HG02870 (cell line): ENCODE data around the gene TRNP1.

Experiments used
- ATAC-seq: cut with Tn5 transposase; IDR thresholded peaks from one replicate; pipeline ENCODE4 v1.9.1; 2021; ENCODE audit warnings: mild to moderate bottlenecking, moderate library complexity; ENCODE audit not compliant: unreplicated experiment

Gene TRNP1

GRCh38 chr1:27025718-27026117 is 32.2 kb downstream of the TRNP1 start:
- no peak for ATAC-seq

DNA sequence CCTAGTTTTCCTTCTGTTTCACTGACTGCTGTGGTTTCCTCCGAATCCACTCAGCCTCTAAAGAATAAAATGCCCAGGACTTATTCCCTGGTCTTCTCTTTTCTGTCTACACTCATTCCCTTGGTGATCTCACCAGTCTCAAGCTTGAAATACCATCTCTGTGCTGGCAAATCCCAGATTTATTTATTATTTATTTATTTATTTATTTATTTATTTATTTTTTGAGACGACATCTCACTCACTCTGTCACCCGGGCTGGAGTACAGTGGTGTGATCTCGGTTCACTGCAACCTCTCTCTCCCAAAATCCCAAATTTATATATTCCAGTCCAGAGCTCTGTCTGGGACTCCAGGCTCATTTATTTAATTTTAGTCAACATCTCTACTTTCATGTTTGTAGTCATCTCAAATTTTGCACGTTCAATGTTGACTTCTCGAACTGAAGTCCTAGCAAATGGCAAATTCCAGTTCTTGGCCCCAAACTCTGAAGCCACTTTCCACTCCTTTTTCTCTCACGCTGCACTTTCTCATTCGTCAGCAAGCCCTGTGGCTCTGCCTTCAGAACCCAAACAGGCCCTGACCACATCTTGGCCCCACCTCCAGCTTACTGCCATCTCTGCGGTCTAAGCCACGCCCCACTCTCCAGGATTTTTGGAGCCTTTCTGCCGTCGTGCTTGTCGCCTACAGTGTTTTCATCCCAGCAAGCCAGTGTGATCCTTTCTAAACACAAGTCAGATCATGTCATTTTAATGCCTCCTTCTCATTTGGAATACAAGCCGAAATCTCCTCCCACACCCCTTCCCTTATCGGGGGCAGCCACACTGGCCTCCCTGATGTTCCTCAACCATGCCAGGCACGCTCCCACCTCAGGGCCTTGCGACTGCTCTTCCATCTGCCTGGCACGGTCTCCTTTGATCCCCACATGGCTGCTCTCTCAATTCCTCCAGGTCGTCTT is 33.4 kb downstream of the TRNP1 start:
- no peak for ATAC-seq

DNA sequence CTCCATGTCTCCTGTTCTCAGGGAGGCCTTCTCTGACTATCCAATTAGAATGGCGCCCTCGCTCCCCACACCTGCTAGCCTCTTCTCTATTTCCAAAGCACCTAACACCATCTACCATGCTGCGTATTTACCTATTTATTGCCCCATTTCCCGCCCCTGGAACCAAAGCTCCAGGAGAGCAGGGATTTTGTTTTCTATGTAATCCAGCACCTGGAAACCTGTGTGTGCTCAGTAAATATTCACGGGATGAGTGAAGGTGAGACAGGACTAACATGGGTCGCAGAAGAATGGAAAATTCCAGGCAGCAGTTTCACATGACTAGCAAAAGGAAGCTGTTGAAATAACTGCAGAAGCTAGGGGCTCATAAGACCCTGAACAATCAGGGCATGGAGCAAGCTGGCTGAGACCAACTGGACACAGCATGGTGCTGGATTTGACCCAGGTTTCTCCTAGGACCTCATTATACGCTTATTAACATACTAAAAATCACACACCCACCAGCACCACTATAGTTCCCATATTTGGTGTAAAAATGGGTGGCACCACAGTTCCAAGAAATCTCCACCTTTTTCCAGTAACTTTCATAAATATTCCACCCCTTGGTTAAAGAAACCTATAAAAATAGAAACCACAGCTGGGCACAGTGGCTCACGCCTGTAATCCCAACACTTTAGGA is 34.2 kb downstream of the TRNP1 start:
- ATAC-seq = no peak

DNA sequence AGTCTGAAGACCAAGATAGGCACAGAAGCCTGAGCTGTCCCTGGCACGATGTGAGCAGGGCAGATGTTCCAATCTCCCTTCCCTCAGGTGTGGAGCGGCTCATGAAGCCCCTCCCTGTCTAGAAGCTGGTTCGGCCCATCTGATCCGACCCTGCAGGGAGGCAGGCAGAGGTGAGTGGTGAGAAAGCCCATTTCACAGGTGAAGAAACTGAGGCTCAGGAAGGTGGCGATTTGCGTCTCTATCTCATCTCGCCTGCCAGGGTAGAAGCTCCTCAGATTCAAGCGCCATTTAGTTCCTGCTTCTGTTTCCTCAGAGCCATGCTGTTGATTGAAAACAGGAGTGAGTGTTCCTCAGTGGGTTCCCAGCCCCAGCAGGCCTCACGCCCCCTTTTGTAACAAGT is 36.0 kb downstream of the TRNP1 start:
- no peak for ATAC-seq

DNA sequence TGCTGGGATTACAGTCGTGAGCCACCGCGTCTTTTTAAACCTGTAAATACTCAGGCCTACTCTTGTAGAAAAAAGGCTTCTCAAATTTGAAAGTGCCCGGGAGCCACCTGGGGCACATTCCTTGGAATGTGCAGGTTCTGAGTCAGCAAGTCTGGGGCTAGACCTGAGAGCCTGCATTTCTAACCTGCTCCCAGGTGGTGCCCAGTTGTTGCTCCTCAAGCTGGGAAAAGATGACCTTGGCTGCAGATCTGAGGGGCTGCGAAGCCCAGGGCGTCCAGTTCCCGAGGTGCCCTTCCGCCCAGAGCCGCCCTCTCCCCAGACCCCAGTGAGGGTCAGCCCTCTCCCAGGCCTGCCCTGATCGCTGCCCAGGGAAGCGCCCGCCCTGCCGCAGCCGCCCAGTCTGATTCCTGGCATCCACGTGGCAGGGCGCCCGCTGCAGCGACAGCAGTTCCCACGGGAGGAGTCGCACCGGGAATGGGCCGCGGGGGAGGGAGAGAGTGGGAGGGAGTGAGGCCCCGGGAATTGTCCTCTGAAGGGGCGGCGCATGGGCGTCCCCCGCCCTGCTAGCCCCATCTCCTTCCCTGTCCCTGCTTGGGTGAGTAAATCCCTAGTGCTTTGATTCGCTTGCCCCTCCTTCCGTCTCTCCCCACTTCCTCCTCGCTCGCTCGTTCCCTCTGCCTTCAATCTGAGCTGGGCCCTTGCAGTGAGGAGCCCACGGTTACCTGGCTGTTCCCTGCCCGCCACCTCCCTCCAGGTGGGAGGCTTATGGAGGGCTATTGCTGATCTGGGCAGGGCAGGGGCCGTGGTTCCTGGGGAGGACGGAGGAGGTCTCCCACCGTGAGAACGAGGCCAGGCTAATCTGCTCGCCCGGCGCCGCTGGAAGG is 38.0 kb downstream of the TRNP1 start:
- ATAC-seq = no peak

GRCh38 chr1:27032119-27032461 is 38.6 kb downstream of the TRNP1 start:
- no peak for ATAC-seq

GRCh38 chr1:27033043-27033746 is 39.7 kb downstream of the TRNP1 start:
- ATAC-seq = no peak

GRCh38 chr1:27035344-27035743 is 41.9 kb downstream of the TRNP1 start:
- ATAC-seq = no peak

DNA sequence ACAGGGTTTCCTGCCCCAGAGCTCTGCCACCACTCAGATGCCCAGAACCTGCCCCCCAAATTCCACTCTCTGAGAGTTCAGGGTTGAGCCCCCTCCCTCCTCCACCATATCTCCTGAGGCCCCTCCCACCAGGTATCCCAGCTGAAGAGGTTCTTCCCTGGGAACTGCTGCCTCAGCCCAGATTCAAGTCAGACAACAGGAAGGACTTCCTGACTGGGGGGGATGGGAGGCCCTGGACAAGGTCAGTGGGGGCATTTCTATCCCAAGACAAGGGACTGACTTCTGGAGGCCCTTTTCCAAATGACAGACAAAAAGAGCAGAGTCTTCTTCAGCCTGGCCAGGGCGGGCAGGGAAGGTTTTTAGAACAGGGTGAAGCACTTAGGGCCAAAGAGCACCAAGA is 43.2 kb downstream of the TRNP1 start:
- no peak for ATAC-seq

- ATAC-seq = no peak
These were observed 44.0 kb downstream of the TRNP1 start for GRCh38 chr1:27037518-27037917.

GRCh38 chr1:27038020-27038419 is 44.5 kb downstream of the TRNP1 start:
- ATAC-seq = no peak

GRCh38 chr1:27042670-27043069 is 49.2 kb downstream of the TRNP1 start:
- no peak for ATAC-seq

DNA sequence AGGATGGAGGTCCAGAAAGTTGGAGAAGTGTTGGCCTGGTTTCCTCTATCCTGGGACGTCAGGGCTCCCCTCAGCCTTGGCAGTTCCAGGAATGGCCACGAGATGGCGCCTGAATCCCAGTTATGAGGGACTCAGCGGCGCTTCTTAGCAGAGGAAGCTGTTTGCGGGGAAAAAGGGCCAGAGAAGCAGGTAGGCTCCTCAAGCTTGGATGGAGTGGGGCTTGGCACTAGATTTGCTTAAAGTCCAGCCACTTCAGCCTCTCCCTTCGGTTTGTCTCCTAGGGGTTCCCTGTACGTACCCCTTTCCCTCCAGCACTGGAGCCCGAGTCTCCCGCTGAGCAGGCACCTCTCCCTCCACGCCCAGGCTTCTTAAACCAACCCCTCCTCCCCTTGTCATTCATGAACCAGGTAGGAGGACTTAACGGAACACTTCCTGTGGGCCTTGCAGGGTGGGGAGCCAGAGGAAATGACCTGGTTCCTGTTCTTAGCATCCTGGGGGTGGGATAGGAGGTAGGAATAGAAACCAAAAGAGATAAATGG is 51.2 kb downstream of the TRNP1 start:
- ATAC-seq = no peak

DNA sequence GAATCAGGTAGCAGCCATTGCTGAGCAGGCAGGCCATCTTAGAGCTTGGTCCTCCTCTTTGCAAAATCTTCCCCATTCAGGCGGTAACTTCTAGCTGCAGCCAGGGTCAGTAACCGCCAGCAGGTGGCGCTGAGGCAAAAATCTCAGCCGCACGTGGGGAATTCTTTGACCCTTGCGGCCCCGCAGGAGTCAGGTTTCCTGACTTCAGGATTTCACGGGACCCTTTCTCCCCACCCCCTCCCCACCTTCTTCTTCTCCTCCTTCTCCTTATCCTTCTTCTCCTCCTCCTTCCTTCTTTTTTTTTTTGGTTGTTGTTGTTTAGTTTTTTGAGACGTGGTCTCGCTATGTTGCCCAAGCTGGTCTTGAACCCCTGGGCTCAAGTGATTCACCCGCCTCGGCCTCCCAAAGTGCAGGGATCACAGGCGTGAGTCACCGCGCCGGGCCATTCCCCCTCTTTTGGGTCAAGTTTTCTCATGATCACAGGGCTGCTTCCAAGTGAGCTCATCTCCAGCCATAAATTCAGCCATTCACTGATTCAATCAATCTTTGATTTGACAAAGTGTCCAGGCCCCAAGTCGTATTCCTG is 52.6 kb downstream of the TRNP1 start:
- no peak for ATAC-seq

DNA sequence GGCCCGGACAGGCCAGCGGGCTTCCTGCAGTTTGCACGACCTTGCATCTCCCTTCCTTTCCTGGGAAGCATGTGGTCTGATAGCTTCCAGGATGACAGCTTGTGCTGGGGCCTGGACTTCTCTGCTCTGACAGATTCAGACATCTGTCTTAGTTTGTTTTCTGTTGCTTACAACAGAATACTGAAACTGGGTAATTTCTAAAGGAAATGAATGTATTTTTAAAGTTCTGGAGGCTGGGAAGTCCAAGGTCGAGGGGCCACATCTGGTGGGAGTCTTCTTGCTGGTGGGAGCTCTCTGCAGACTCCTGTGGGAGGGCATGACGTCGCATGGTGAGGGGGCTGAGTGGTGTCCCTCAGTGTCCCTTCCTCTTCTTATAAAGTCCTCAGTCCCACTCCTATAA is 54.4 kb downstream of the TRNP1 start:
- ATAC-seq = no peak

DNA sequence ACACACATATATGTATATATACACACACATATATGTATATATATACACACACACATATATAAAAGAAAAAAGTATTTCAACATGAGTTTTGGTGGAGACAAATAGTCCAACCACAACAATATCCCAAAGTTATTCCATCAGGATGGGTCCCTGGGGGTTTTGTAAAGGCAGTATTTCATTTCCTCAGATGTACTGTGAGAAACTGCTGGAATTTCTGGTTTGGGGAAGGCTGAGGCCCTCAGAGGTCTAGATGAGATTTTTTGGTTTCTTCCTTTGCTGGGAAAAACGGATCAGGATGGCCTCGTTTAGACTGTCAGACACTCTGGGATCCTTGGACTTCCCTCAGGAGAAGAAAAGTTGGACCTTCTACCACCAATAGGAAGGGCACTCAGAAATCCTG is 55.6 kb downstream of the TRNP1 start:
- no peak for ATAC-seq

GRCh38 chr1:27049607-27050006 is 56.1 kb downstream of the TRNP1 start:
- no peak for ATAC-seq
